HepG2 (cell line): ENCODE results near the gene TRIM27. TPM values are rescaled to one million over a fixed set of nuclear protein-coding genes. Genes with fewer than 3 reads are reported as not detected.
A peak's percentile ranks its signal among the peaks of the same experiment; 100 is the strongest.

ENCODE experiments used
- AGO2 ChIP-seq: fragments of 200-400 bp; formaldehyde crosslinking; optimal IDR thresholded peaks from 2 replicates; pipeline ENCODE3; 2017; ENCODE audit warnings: mild to moderate bottlenecking, low read depth, low read length, moderate library complexity
- ATAD3A ChIP-seq: sonication (generic); formaldehyde crosslinking; IDR thresholded peaks from 2 replicates; pipeline ENCODE4 v1.4.0; 2020; ENCODE audit warnings: missing genetic modification reagents
- DR1 ChIP-seq: sonication (generic); formaldehyde crosslinking; IDR thresholded peaks from 2 replicates; pipeline ENCODE4 v1.8.0; 2021; ENCODE audit warnings: mild to moderate bottlenecking, missing genetic modification reagents, inconsistent platforms
- E2F1 ChIP-seq: sonication (generic); formaldehyde crosslinking; IDR thresholded peaks from 2 replicates; pipeline ENCODE4 v1.5.0; 2020; ENCODE audit warnings: missing genetic modification reagents
- ERF ChIP-seq: IDR thresholded peaks from 2 replicates; pipeline ENCODE4 v1.6.1; 2018; ENCODE audit warnings: missing biosample characterization, missing genetic modification reagents
- FIP1L1 ChIP-seq: fragments of 200-400 bp; formaldehyde crosslinking; IDR thresholded peaks from 2 replicates; pipeline ENCODE4 v1.6.1; 2018; ENCODE audit warnings: low read depth, mild to moderate bottlenecking, low read length, moderate library complexity, borderline replicate concordance; ENCODE audit not compliant: insufficient read depth
- HIVEP1 ChIP-seq: sonication (generic); formaldehyde crosslinking; IDR thresholded peaks from 2 replicates; pipeline ENCODE4 v1.4.0; 2020; ENCODE audit warnings: mild to moderate bottlenecking, missing genetic modification reagents
- MAFF ChIP-seq: IDR thresholded peaks from 2 replicates; pipeline ENCODE4 v1.6.1; 2011; ENCODE audit warnings: low read depth, low read length, improper control_type of control experiment
- MXD4 ChIP-seq: IDR thresholded peaks from 2 replicates; pipeline ENCODE4 v1.6.1; 2016; ENCODE audit warnings: mild to moderate bottlenecking, missing biosample characterization, missing genetic modification reagents
- SMAD9 ChIP-seq: sonication (generic); formaldehyde crosslinking; IDR thresholded peaks from 2 replicates; pipeline ENCODE4 v1.5.1; 2020; ENCODE audit warnings: mild to moderate bottlenecking, missing genetic modification reagents
- SP4 ChIP-seq: sonication (generic); formaldehyde crosslinking; IDR thresholded peaks from 2 replicates; pipeline ENCODE4 v1.8.1; 2023; ENCODE audit warnings: mild to moderate bottlenecking, missing genetic modification reagents
- STAT6 ChIP-seq: sonication (generic); formaldehyde crosslinking; IDR thresholded peaks from 2 replicates; pipeline ENCODE4 v1.4.0; 2020; ENCODE audit warnings: missing genetic modification reagents, mild to moderate bottlenecking, borderline replicate concordance
- TOPORS ChIP-seq: sonication (generic); formaldehyde crosslinking; IDR thresholded peaks from 2 replicates; pipeline ENCODE4 v1.8.0; 2023; ENCODE audit warnings: mild to moderate bottlenecking, missing genetic modification reagents
- ZBTB26 ChIP-seq: IDR thresholded peaks from 2 replicates; pipeline ENCODE4 v1.6.1; 2016; ENCODE audit warnings: missing compliant biosample characterization, missing genetic modification reagents, borderline replicate concordance
- ZBTB42 ChIP-seq: sonication (generic); formaldehyde crosslinking; IDR thresholded peaks from 2 replicates; pipeline ENCODE4 v1.5.0; 2020; ENCODE audit warnings: mild to moderate bottlenecking, missing genetic modification reagents
- ZBTB43 ChIP-seq: sonication (generic); formaldehyde crosslinking; conservative IDR thresholded peaks from 2 replicates; pipeline ENCODE4 v1.4.0; 2020; ENCODE audit warnings: missing genetic modification reagents
- ZBTB7A ChIP-seq: sonication (generic); formaldehyde crosslinking; IDR thresholded peaks from 2 replicates; pipeline ENCODE4 v1.8.0; 2022; ENCODE audit warnings: mild to moderate bottlenecking, missing genetic modification reagents
- ZMYM3 ChIP-seq: sonication (generic); formaldehyde crosslinking; IDR thresholded peaks from 2 replicates; pipeline ENCODE4 v1.5.1; 2020; ENCODE audit warnings: mild to moderate bottlenecking, missing genetic modification reagents
- ZNF256 ChIP-seq: sonication (generic); formaldehyde crosslinking; conservative IDR thresholded peaks from 2 replicates; pipeline ENCODE4 v1.4.0; 2020; ENCODE audit warnings: missing genetic modification reagents
- ZNF333 ChIP-seq: sonication (generic); formaldehyde crosslinking; IDR thresholded peaks from 2 replicates; pipeline ENCODE4 v1.4.0; 2020; ENCODE audit warnings: mild to moderate bottlenecking, missing genetic modification reagents, borderline replicate concordance
- ZNF781 ChIP-seq: sonication (generic); formaldehyde crosslinking; IDR thresholded peaks from 2 replicates; pipeline ENCODE4 v1.5.1; 2020; ENCODE audit warnings: borderline replicate concordance, mild to moderate bottlenecking, missing genetic modification reagents; ENCODE audit errors: not compliant biosample characterization
- ZNF784 ChIP-seq: sonication (generic); formaldehyde crosslinking; IDR thresholded peaks from 2 replicates; pipeline ENCODE4 v1.5.1; 2020; ENCODE audit warnings: missing genetic modification reagents, mild to moderate bottlenecking, borderline replicate concordance
- polyA plus RNA-seq, 8 experiments: library from polyadenylated mRNA; depleted of rRNA in 3 of 8; stranded (reverse) in 7 of 8; unstranded in 1 of 8; fragments of >200 nt; fragmentation: Illumina TruSeq in 4 of 8; extraction: Trizol in 4 of 8; gene quantifications; 2 replicates each; pipeline versions ENCODE4 v1.2.1 to v1.2.3, GENCODE V29; 2011 to 2016; ENCODE audit warnings: low read depth in 4 of 8, missing spikeins in 1 of 8, mixed read lengths in 1 of 8; ENCODE audit not compliant: insufficient read depth in 1 of 8
- total RNA-seq, 5 experiments: library from RNA; depleted of rRNA; stranded (reverse); fragments of >200 nt; fragmentation: Illumina TruSeq; extraction: Trizol; gene quantifications; 2 replicates each; pipeline ENCODE4 v1.2.3, GENCODE V29; 2016; ENCODE audit warnings: low read depth in 1 of 5

Gene TRIM27
- total and polyA plus RNA-seq, 2 of the 13 experiments (the other 11 are each of a cell fraction or from before 2014, with no cell fraction given) = 88.6 to 112 TPM

- TF ChIP-seq ZBTB43 (no peak), ZBTB42 (CRISPR knock-in tag) (0 out of 2 replicates have a peak, but pooled peaks have one; percentile 58), ZMYM3 (CRISPR knock-in tag) (peak; percentile 69), DR1 (CRISPR knock-in tag) (no peak), MXD4 (CRISPR knock-in tag) (peak; percentile 76), SP4 (CRISPR knock-in tag) (0 out of 2 replicates have a peak, but pooled peaks have one; percentile 51), ZBTB7A (peak; percentile 47; the same call in 1 of the 2 replicates), FIP1L1 (no peak), SMAD9 (CRISPR knock-in tag) (no peak), ZNF256 (CRISPR knock-in tag) (no peak), MAFF (no peak), STAT6 (no peak), ZNF333 (CRISPR knock-in tag) (no peak), ZBTB26 (CRISPR knock-in tag) (peak; percentile 76; the same call in 1 of the 2 replicates), ERF (CRISPR knock-in tag) (peak; percentile 90), E2F1 (no peak), ATAD3A (no peak), ZNF781 (CRISPR knock-in tag) (peak; percentile 61), HIVEP1 (CRISPR knock-in tag) (no peak), ZNF784 (CRISPR knock-in tag) (peak; percentile 59; the same call in 1 of the 2 replicates), AGO2 (no peak), TOPORS (CRISPR knock-in tag) (peak; percentile 77; the same call in 1 of the 2 replicates)
These were observed 42.6 kb downstream of the TRIM27 start (continued) for GRCh38 chr6:28880894-28881780.
